ENCODE measurements around the gene DCST1.

- no peak for TF ChIP-seq POLR2A (IDR thresholded peaks at IDR 0.05; ENCODE audit: low read length)
- no peak for TF ChIP-seq GATA1 (IDR thresholded peaks at IDR 0.05; ENCODE audit: low read depth, low read length)
Measured at GRCh38 chr1:155030243-155030795, 3.3 kb upstream of the DCST1 start.

All from erythroblast (primary cell).